Kidney (tissue), 14 donors: ENCODE data around the gene TLR10. TPM values are rescaled to one million over a fixed set of nuclear protein-coding genes. Genes with fewer than 3 reads are reported as not detected.

Experiments used
- DNase-seq, 5 donors: peaks; one replicate each; pipeline ENCODE4 v3.0.0-alpha.2; 2013 to 2020
- FAIRE-seq: peaks from 2 replicates; lab custom pipeline; 2012; peaks lifted over from hg19 to GRCh38; lab: Jason Lieb, UNC
- H3K27ac ChIP-seq, 2 donors: one replicate each; pipeline ENCODE4 v1.7.0; 2013; ENCODE audit warnings: low read depth in 2 of 2, low read length in 2 of 2, inconsistent platforms in 1 of 2
- H3K27me3 ChIP-seq: one replicate; pipeline ENCODE4 v1.7.1; 2013; ENCODE audit warnings: low read length, inconsistent platforms; ENCODE audit not compliant: control insufficient read depth, insufficient read depth
- H3K36me3 ChIP-seq, 3 donors: one replicate each; pipeline versions ENCODE4 v1.7.0 to v1.7.1; 2013; ENCODE audit warnings: low read length in 3 of 3, control low read depth in 1 of 3, inconsistent platforms in 1 of 3; ENCODE audit not compliant: insufficient read depth in 3 of 3, control insufficient read depth in 2 of 3
- H3K4me1 ChIP-seq, 3 donors: one replicate each; pipeline versions ENCODE4 v1.7.0 to v1.7.1; 2013; ENCODE audit warnings: low read length in 3 of 3, inconsistent platforms in 1 of 3, low read depth in 1 of 3; ENCODE audit not compliant: control insufficient read depth in 2 of 3, insufficient read depth in 2 of 3
- H3K4me3 ChIP-seq, 3 donors: one replicate each; pipeline versions ENCODE4 v1.7.0 to v1.8.1; 2013; ENCODE audit warnings: low read length in 3 of 3, control low read depth in 1 of 3, inconsistent platforms in 1 of 3
- H3K9ac ChIP-seq, 3 donors: one replicate each; pipeline versions ENCODE4 v1.7.0 to v1.7.1; 2013; ENCODE audit warnings: low read length in 3 of 3, control low read depth in 1 of 3, inconsistent platforms in 1 of 3
- H3K9me3 ChIP-seq, 3 donors: one replicate each; pipeline versions ENCODE4 v1.7.0 to v1.7.1; 2013; ENCODE audit warnings: low read length in 3 of 3, control low read depth in 1 of 3, inconsistent platforms in 1 of 3; ENCODE audit not compliant: control insufficient read depth in 2 of 3, insufficient read depth in 1 of 3
- intact Hi-C: fragments of 100-400 bp; cut with DNase I; formaldehyde crosslinking; loops from one replicate; pipeline ENCODE4 v1.11.1; 2022
- polyA plus RNA-seq: library from polyadenylated mRNA; stranded (reverse); fragments of 350-450 nt; fragmentation: Illumina TruSeq; extraction: RNeasy Lipid Tissue Mini Kit (QIAGEN cat#74804); gene quantifications from one replicate; pipeline ENCODE4 v1.2.3, GENCODE V29; 2014; ENCODE audit warnings: low read depth, low replicate concordance; ENCODE audit not compliant: insufficient read depth
- total RNA-seq: library from RNA; stranded (reverse); fragmentation: NEBNext Ultra II Directional; extraction: Animal tissue kit (Norgen Biotek cat#: 25700); gene quantifications from one replicate; pipeline ENCODE4 v1.2.1, GENCODE V29; 2021
- TF ChIP-seq, protein P1 (sequence below): IDR thresholded peaks from 3 replicates; pipeline ENCODE4 v1.5.1; 2012; ENCODE audit warnings: mild to moderate bottlenecking, moderate library complexity, borderline replicate concordance; ENCODE audit not compliant: insufficient read depth; ENCODE audit errors: extremely low read depth
- donor health status: control.
- donor health status: control.
- donor health status: control.
- donor health status: control.
- donor health status: control.
- donor health status: DM: yes; HTN: yes; CAD: no.
- donor health status: Normal renal cell carcinoma (clear cell type).

Gene TLR10
- total and polyA plus RNA-seq, 2 donors from 2014 or later: 0.11 to 2.0 TPM

DNA sequence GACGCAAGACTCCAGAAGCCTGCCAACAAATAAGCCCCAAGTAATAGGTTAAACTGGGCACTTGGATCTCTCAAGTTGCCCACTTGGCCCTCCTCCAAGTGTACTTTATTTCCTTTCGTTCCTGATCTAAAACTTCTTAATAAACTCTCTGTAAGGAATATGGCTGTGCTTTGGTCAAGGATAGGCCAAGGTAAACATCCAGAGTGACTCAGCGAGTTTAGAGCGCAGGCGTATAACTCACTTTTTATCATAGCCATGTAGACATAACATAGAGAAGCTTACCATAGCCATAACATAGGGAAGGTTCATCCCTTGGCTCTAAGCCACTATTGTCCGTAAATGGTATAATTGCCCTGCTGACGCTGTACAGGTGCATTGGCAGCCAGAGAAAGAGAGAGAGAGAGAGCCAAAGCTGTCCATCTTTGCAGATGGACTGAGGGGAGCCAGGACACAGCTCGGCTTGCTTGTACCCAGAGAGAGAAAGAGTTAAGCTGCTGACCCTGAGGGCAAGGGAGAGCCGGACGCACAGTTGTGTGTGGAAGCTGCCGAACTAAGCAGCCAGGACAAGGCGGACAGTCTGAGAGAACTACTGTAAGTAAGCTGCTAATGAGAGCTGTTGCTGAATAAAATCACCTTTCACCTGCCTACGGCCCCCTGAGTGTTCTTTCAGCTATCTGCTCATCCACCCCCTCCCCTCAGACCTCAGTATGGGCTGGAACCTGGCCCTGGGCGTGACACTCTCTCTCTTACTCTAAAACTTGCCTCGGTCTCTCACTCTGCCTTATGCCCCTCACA is 20.0 kb upstream of the TLR10 start:
- DNase-seq: no peak
- Histone ChIP-seq H3K4me1 (peaks cover 0 to 6% (median 3%) of the 10 kb centered on the region in 3 donors), H3K9ac (no peak overlapping the region), H3K9me3 (no peaks in the 10 kb centered on the region), H3K27ac (no peak overlapping the region), H3K36me3 (peaks cover 0 to 6% (median 0%) of the 10 kb centered on the region in 3 donors), H3K27me3 (no peaks in the 10 kb centered on the region), H3K4me3 (peak overlapping the region in 2 of 3 donors; percentile 11 to 45)
- TF ChIP-seq, protein P1, sequence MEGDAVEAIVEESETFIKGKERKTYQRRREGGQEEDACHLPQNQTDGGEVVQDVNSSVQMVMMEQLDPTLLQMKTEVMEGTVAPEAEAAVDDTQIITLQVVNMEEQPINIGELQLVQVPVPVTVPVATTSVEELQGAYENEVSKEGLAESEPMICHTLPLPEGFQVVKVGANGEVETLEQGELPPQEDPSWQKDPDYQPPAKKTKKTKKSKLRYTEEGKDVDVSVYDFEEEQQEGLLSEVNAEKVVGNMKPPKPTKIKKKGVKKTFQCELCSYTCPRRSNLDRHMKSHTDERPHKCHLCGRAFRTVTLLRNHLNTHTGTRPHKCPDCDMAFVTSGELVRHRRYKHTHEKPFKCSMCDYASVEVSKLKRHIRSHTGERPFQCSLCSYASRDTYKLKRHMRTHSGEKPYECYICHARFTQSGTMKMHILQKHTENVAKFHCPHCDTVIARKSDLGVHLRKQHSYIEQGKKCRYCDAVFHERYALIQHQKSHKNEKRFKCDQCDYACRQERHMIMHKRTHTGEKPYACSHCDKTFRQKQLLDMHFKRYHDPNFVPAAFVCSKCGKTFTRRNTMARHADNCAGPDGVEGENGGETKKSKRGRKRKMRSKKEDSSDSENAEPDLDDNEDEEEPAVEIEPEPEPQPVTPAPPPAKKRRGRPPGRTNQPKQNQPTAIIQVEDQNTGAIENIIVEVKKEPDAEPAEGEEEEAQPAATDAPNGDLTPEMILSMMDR: no peak
- intact Hi-C loops: no loop called here
- FAIRE-seq: no peak

DNA sequence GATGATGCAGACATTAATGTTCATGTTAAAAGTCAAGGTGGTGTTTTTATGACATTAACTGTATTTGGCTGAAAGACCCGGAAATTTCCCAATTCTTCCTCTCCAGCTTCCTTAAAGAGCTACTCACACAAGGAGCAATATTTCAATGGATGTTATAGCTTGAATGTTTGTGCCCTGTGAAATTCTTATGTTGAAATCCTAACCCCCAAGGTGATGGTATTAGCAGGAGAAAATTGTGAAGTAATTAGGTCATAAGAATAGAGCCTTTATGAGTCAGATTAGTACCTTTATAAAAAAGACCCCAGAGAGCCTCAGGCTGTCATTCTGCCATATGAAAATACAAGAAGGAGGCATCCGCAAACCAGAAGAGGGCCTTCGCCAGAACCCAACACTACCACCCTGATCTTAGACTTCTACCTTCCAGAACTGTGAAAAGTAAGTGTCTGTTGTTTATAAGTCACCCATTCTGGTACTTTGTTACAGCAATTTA is 18.2 kb upstream of the TLR10 start:
- no peak overlapping the region for H3K4me3 ChIP-seq
- DNase-seq: no peak
- FAIRE-seq: no peak

DNA sequence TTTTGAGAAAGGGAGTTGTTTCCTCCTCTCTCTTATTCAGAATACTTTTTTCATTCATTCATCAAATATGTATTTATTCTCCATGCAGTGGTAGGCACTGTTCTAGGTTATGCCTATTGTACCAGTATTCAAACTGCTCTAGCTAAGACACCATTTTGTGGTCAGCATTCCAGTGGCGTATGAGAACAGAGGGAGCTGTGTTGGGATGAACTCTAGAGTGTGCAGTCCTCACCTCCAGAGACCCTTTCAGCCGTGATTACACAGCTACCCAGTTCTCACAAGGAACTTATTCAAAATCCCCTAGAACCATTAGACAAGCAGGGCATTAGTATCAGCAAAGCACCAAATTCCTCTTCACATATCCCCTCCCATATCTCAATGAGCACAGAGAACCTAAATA is 17.6 kb upstream of the TLR10 start:
- TF ChIP-seq, protein P1: no peak
- Histone ChIP-seq H3K9me3 (no peaks in the 10 kb centered on the region), H3K9ac (no peak overlapping the region), H3K27me3 (no peaks in the 10 kb centered on the region), H3K4me1 (peaks cover 0 to 6% (median under 1%) of the 10 kb centered on the region in 3 donors), H3K27ac (no peak overlapping the region), H3K4me3 (no peak overlapping the region), H3K36me3 (peaks cover 0 to 6% (median 0%) of the 10 kb centered on the region in 3 donors)
- intact Hi-C loops: no loop called here
- FAIRE-seq (no peak), DNase-seq (no peak)

More for the DNA sequence above, 18.2 kb upstream of the TLR10 start:
- H3K9me3 ChIP-seq: no peaks in the 10 kb centered on the region
- H3K27ac ChIP-seq: no peak overlapping the region
- intact Hi-C loops: no loop called here
- peaks cover 0 to 6% (median 3%) of the 10 kb centered on the region in 3 donors for H3K4me1 ChIP-seq
- H3K9ac ChIP-seq: no peak overlapping the region
- TF ChIP-seq, protein P1: no peak
- H3K27me3 ChIP-seq: no peaks in the 10 kb centered on the region
- H3K36me3 ChIP-seq: peaks cover 0 to 6% (median 0%) of the 10 kb centered on the region in 3 donors
